Activated gamma-delta T cell (primary cell): ENCODE results near the gene PGBD2.
A peak's percentile ranks its signal among the peaks of the same experiment; 100 is the strongest.
"Not testable (repeated sequence)": the region's sequence is repeated elsewhere in the genome, so short reads cannot be mapped to it uniquely, and the experiment has no call there.

Experiments
- DNase-seq: peaks from one replicate; lab custom pipeline; 2025; lab: John Stamatoyannopoulos, UW
- total RNA-seq, 2 donors: gene quantifications; one replicate each; lab custom pipeline; 2026; lab: John Stamatoyannopoulos, UW

Gene PGBD2
- total RNA-seq: 18.7 to 23.1 reads per million in 2 donors

GRCh38 chr1:248906009-248906752, at the start of gene PGBD2:
Gene PGBD2, plus strand, starts transcription at chr1:248906235. Its CDS starts 7,628 bp downstream, at chr1:248913863.
- DNase-seq: peak; percentile 91

GRCh38 chr1:248857201-248857600, 48.8 kb upstream of the PGBD2 start:
- no peak for DNase-seq

GRCh38 chr1:248857749-248858095, 48.3 kb upstream of the PGBD2 start:
- no peak for DNase-seq

GRCh38 chr1:248858096-248858890, 47.7 kb upstream of the PGBD2 start:
- no peak for DNase-seq

- peak; percentile 95 for DNase-seq
Observed at GRCh38 chr1:248858891-248859889, 46.8 kb upstream of the PGBD2 start, which contains the start of gene ZNF692. Gene ZNF692, minus strand, starts transcription at chr1:248859085. Its CDS starts 776 bp downstream, at chr1:248858309.

GRCh38 chr1:248860007-248860406, 46.0 kb upstream of the PGBD2 start:
- no peak for DNase-seq

- no peak for DNase-seq
Observed at GRCh38 chr1:248861616-248862015, 44.4 kb upstream of the PGBD2 start.

- DNase-seq: no peak
Observed at GRCh38 chr1:248862695-248862997, 43.4 kb upstream of the PGBD2 start.

- DNase-seq: peak; percentile 57
Observed at GRCh38 chr1:248862998-248863881, 42.8 kb upstream of the PGBD2 start.

- DNase-seq: no peak
Observed at GRCh38 chr1:248871837-248872401, 34.1 kb upstream of the PGBD2 start.

GRCh38 chr1:248872752-248873408, 33.2 kb upstream of the PGBD2 start:
- DNase-seq: no peak

GRCh38 chr1:248873409-248873992, 32.5 kb upstream of the PGBD2 start:
- DNase-seq: peak; percentile 66

GRCh38 chr1:248873993-248874533, 32.0 kb upstream of the PGBD2 start:
- peak; percentile 72 for DNase-seq

GRCh38 chr1:248881261-248881660, 24.8 kb upstream of the PGBD2 start:
- DNase-seq: no peak

GRCh38 chr1:248882427-248882826, 23.6 kb upstream of the PGBD2 start:
- DNase-seq: not testable (repeated sequence)

- DNase-seq: no peak
Observed at GRCh38 chr1:248884632-248885295, 21.3 kb upstream of the PGBD2 start.

- no peak for DNase-seq
Observed at GRCh38 chr1:248885646-248886045, 20.4 kb upstream of the PGBD2 start.

GRCh38 chr1:248886237-248886895, 19.7 kb upstream of the PGBD2 start:
- DNase-seq: no peak
